Transverse colon (tissue), 4 donors: ENCODE measurements around the gene KLK11. TPM values are rescaled to one million over a fixed set of nuclear protein-coding genes. Genes with fewer than 3 reads are reported as not detected.

Experiments used
- DNase-seq: peaks from one replicate; pipeline ENCODE4 v3.0.0-alpha.2; 2019
- H3K27ac ChIP-seq, 4 donors: fragments of 200-600 bp; sonication (generic); 2 replicates each; pipeline ENCODE4 v1.5.1; 2016 to 2018; ENCODE audit warnings: inconsistent platforms in 4 of 4
- H3K27me3 ChIP-seq: fragments of 200-600 bp; sonication (generic); 2 replicates; pipeline ENCODE4 v1.5.1; 2017; ENCODE audit warnings: inconsistent platforms
- H3K36me3 ChIP-seq, 4 donors: fragments of 200-600 bp; sonication (generic); 2 replicates each; pipeline ENCODE4 v1.5.1; 2017 to 2019; ENCODE audit warnings: inconsistent platforms in 4 of 4
- H3K4me1 ChIP-seq, 4 donors: fragments of 200-600 bp; sonication (generic); 2 replicates each; pipeline ENCODE4 v1.5.1; 2017 to 2020; ENCODE audit warnings: inconsistent platforms in 4 of 4
- H3K4me3 ChIP-seq, 4 donors: fragments of 200-600 bp; sonication (generic); 1 replicate in 1 of 4; 2 replicates in 3 of 4; pipeline versions ENCODE4 v1.5.1 to v1.6.1; 2017 to 2019; ENCODE audit warnings: inconsistent platforms in 4 of 4
- H3K9me3 ChIP-seq, 2 donors: fragments of 200-600 bp; sonication (generic); 2 replicates each; pipeline ENCODE4 v1.5.1; 2017 to 2019; ENCODE audit warnings: inconsistent platforms in 2 of 2
- CTCF ChIP-seq, 5 experiments: fragments of 200-600 bp in 3 of 5; fragments of 450-650 bp in 2 of 5; sonication (generic) in 3 of 5; IDR thresholded peaks; 1 replicate in 2 of 5; 2 replicates in 3 of 5; pipeline ENCODE4 v1.5.1; 2016 to 2017; ENCODE audit warnings: antibody characterized with exemption in 5 of 5, inconsistent platforms in 3 of 5, mild to moderate bottlenecking in 2 of 5, moderate library complexity in 1 of 5
- EP300 ChIP-seq: sonication (generic); formaldehyde crosslinking; IDR thresholded peaks from one replicate; pipeline ENCODE4 v1.6.1; 2017; ENCODE audit warnings: antibody characterized with exemption, low read depth
- POLR2A ChIP-seq: fragments of 450-650 bp; IDR thresholded peaks from one replicate; pipeline ENCODE4 v1.6.1; 2016; ENCODE audit warnings: antibody characterized with exemption, mild to moderate bottlenecking, moderate library complexity
- POLR2AphosphoS5 ChIP-seq, 3 donors: sonication (generic); formaldehyde crosslinking; IDR thresholded peaks; one replicate each; pipeline ENCODE4 v1.6.1; 2016; ENCODE audit warnings: antibody characterized with exemption in 3 of 3
- WGBS, 2 donors: methylation state at CpG; one replicate each; pipeline ENCODE4 v1.1.5; 2018; ENCODE audit warnings: low coverage in 1 of 2; 5-methylcytosine and 5-hydroxymethylcytosine counted together
- in situ Hi-C, 4 donors: fragments of 200-750 bp; cut with MboI; loops; one replicate each; pipeline versions ENCODE4 v1.15.0 to v1.15.1; 2017; ENCODE audit warnings: low sequenced_read_pairs in 3 of 4, low pct_ligation_motif_present in 1 of 4, low pct_unique_long_range_greater_than_20kb in 1 of 4
- intact Hi-C: fragments of 100-400 bp; cut with DNase I; formaldehyde crosslinking; loops from one replicate; pipeline ENCODE4 v1.15.1; 2023; ENCODE audit warnings: low total_unique reads
- total RNA-seq, 4 donors: library from RNA; depleted of rRNA; stranded (reverse); fragments of >200 nt; gene quantifications; one replicate each; pipeline ENCODE4 v1.1.0, GENCODE V29; 2016

Gene KLK11
- total RNA-seq, 4 donors from 2014 or later = 0.55 to 0.79 TPM; not detected in 2

GRCh38 chr19:51036519-51036918 lies 10.1 kb upstream of the KLK11 start:
- no peak overlapping the region for H3K27ac ChIP-seq
- no peaks in the 10 kb centered on the region for H3K4me1 ChIP-seq
- H3K4me3 ChIP-seq = no peak overlapping the region
- TF ChIP-seq POLR2A = no peak
- TF ChIP-seq EP300 = no peak
- TF ChIP-seq POLR2AphosphoS5 (IDR thresholded peaks at IDR 0.05) = no peak
- no peak for TF ChIP-seq CTCF (IDR thresholded peaks at IDR 0.05)
- in situ Hi-C loops (no loop called here), intact Hi-C loops (no loop called here)
- WGBS, 2 donors = 43 to 50% methylated on average over 9 of the region's 9 CpGs
- H3K9me3 ChIP-seq = no peaks in the 10 kb centered on the region
- DNase-seq = no peak
- H3K27me3 ChIP-seq = no peaks in the 10 kb centered on the region
- no peaks in the 10 kb centered on the region for H3K36me3 ChIP-seq

GRCh38 chr19:51034704-51035103 lies 8.3 kb upstream of the KLK11 start, which contains the start of gene KLK12:
KLK12 (minus strand) TSS chr19:51035002; CDS start chr19:51034621, 381 bp downstream.
- H3K27ac ChIP-seq = no peak within 1 kb of the TSS
- H3K4me1 ChIP-seq = no peaks in the 10 kb centered on the region
- intact Hi-C loops (loop anchor here (1.0 kb wide), 1 partner anchor 38 kb away; no protein-coding TSS in a partner anchor), in situ Hi-C loops (no loop called here)
- H3K4me3 ChIP-seq = no peak within 1 kb of the TSS
- H3K27me3 ChIP-seq = no peaks in the 10 kb centered on the region
- no peaks in the 10 kb centered on the region for H3K36me3 ChIP-seq
- no peak for DNase-seq
- 24 to 34% methylated on average over 4 to 11 of the region's 11 CpGs for WGBS, 2 donors
- TF ChIP-seq CTCF (IDR thresholded peaks at IDR 0.05) (no peak), EP300 (no peak), POLR2AphosphoS5 (IDR thresholded peaks at IDR 0.05) (no peak), POLR2A (no peak)
- H3K9me3 ChIP-seq = no peaks in the 10 kb centered on the region

DNA sequence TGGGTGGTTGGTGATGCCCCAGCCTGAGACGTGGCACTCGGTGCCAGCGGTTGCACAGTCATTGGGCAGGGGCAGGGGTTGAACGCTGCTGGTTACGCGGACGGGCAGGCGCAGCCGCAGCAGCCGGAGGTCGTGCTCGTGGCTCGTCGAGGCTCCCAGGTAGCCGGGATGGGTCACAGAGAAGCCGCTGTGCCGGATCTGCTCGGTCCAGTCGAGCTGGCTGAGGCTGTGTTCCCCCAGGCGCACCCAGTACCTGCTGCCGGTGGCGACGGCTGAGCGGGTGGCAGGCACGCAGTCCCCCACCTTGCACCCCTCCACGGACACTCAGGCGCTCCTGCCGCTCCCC lies 5.4 kb upstream of the KLK11 start:
- intact Hi-C loops = no loop called here
- DNase-seq = no peak
- Histone ChIP-seq H3K4me1 (no peaks in the 10 kb centered on the region), H3K36me3 (no peaks in the 10 kb centered on the region), H3K9me3 (no peaks in the 10 kb centered on the region), H3K27ac (no peak overlapping the region), H3K27me3 (peaks cover 20% of the 10 kb centered on the region), H3K4me3 (no peak overlapping the region)
- TF ChIP-seq POLR2A (no peak), EP300 (no peak), POLR2AphosphoS5 (IDR thresholded peaks at IDR 0.05) (no peak)
- 94 to 100% methylated on average over 4 to 18 of the region's 28 CpGs for WGBS, 2 donors
- in situ Hi-C loops = no loop called here

- peaks cover 25% of the 10 kb centered on the region for H3K27me3 ChIP-seq
Observed at GRCh38 chr19:51031220-51031879, 4.9 kb upstream of the KLK11 start.

More at GRCh38 chr19:51031220-51031879, 4.9 kb upstream of the KLK11 start:
- DNase-seq = no peak
- H3K9me3 ChIP-seq = no peaks in the 10 kb centered on the region
- H3K36me3 ChIP-seq = no peaks in the 10 kb centered on the region
- TF ChIP-seq CTCF (IDR thresholded peaks at IDR 0.05) (no peak), EP300 (no peak), POLR2AphosphoS5 (IDR thresholded peaks at IDR 0.05) (no peak), POLR2A (no peak)
- no peak overlapping the region for H3K4me3 ChIP-seq
- intact Hi-C loops (no loop called here), in situ Hi-C loops (no loop called here)
- no peak overlapping the region for H3K27ac ChIP-seq
- H3K4me1 ChIP-seq = no peaks in the 10 kb centered on the region
- WGBS, 2 donors = 81 to 82% methylated on average over 5 to 7 of the region's 7 CpGs
